Caco-2 (cell line): ENCODE results near the gene CSF2RB. TPM values are rescaled to one million over a fixed set of nuclear protein-coding genes. Genes with fewer than 3 reads are reported as not detected.

Source experiments
- BruUV-seq: library from RNA; stranded (reverse); fragments of 400-500 nt; replicated peaks from 2 replicates; lab custom pipeline; 2021; lab: Mats Ljungman, UMichigan
- CTCF ChIA-PET: fragments of 300-600 bp; sonication (Branson Sonifier 250); formaldehyde crosslinking; loops from one replicate; lab custom pipeline; 2022; ENCODE audit warnings: antibody characterized with exemption; lab: Charles Lee
- POLR2A ChIA-PET: fragments of 300-600 bp; sonication (Branson Sonifier 250); formaldehyde crosslinking; loops from one replicate; lab custom pipeline; 2022; ENCODE audit warnings: antibody characterized with exemption; lab: Charles Lee
- DNase-seq, 2 experiments: peaks; one replicate each; pipeline versions ENCODE4 v3.0.0 to v3.0.0-alpha.2; 2020 to 2022
- H3K27me3 ChIP-seq: replicated peaks from 2 replicates; pipeline ENCODE4 v1.6.0; 2011; ENCODE audit warnings: low read length; ENCODE audit not compliant: control insufficient read depth, insufficient read depth
- H3K36me3 ChIP-seq: 2 replicates; pipeline ENCODE4 v1.5.1; 2011; ENCODE audit warnings: low read length; ENCODE audit not compliant: control insufficient read depth, insufficient read depth
- H3K4me1 ChIP-seq: fragments of 250-450 bp; sonication (Bioruptor Pico); 2 replicates; pipeline ENCODE4 v1.5.1; 2020; ENCODE audit warnings: mild to moderate bottlenecking
- H3K4me3 ChIP-seq: 2 replicates; pipeline ENCODE4 v1.5.1; 2011; ENCODE audit warnings: low read depth, mild to moderate bottlenecking, control low read depth, low read length
- H3K9me3 ChIP-seq: fragments of 250-450 bp; sonication (Bioruptor Pico); 2 replicates; pipeline ENCODE4 v1.5.1; 2020; ENCODE audit warnings: mild to moderate bottlenecking, moderate library complexity
- H3K27ac Mint-ChIP-seq: one replicate; pipeline ENCODE4 v1.8.0; 2022; ENCODE audit warnings: mixed read lengths; ENCODE audit not compliant: unreplicated experiment
- H3K27me3 Mint-ChIP-seq: one replicate; pipeline ENCODE4 v1.8.0; 2022; ENCODE audit warnings: mixed read lengths; ENCODE audit not compliant: insufficient read depth, unreplicated experiment
- H3K36me3 Mint-ChIP-seq: one replicate; pipeline ENCODE4 v1.8.0; 2022; ENCODE audit warnings: mild to moderate bottlenecking, mixed read lengths; ENCODE audit not compliant: insufficient read depth, unreplicated experiment
- H3K4me1 Mint-ChIP-seq: one replicate; pipeline ENCODE4 v1.8.0; 2022; ENCODE audit warnings: low read depth, mixed read lengths; ENCODE audit not compliant: unreplicated experiment
- H3K4me3 Mint-ChIP-seq: one replicate; pipeline ENCODE4 v1.8.0; 2022; ENCODE audit warnings: mild to moderate bottlenecking, moderate library complexity, mixed read lengths; ENCODE audit not compliant: unreplicated experiment
- H3K9me3 Mint-ChIP-seq: one replicate; pipeline ENCODE4 v1.8.0; 2022; ENCODE audit warnings: mixed read lengths; ENCODE audit not compliant: unreplicated experiment
- CTCF ChIP-seq, 2 experiments: fragments of 200-600 bp in 1 of 2; IDR thresholded peaks; 1 replicate in 1 of 2; 2 replicates in 1 of 2; pipeline versions ENCODE4 v1.5.1 to v1.8.0; 2011 to 2022; ENCODE audit warnings: antibody characterized with exemption in 1 of 2, control low read depth in 1 of 2, inconsistent platforms in 1 of 2, low read depth in 1 of 2, low read length in 1 of 2, mild to moderate bottlenecking in 1 of 2, moderate library complexity in 1 of 2; ENCODE audit not compliant: insufficient read depth in 1 of 2, severe bottlenecking in 1 of 2, unreplicated experiment in 1 of 2
- intact Hi-C: fragments of 100-400 bp; cut with micrococcal nuclease; formaldehyde crosslinking; loops from one replicate; pipeline ENCODE4 v1.10.0; 2022; ENCODE audit not compliant: unreplicated experiment
- total RNA-seq: library from RNA; stranded (reverse); gene quantifications from 2 replicates; pipeline ENCODE4 v1.2.3, GENCODE V29; 2022

Gene CSF2RB
- total RNA-seq, 1 experiment from 2014 or later: not detected

GRCh38 chr22:36865346-36865745 lies 48.1 kb upstream of the CSF2RB start:
- no peaks in the 10 kb centered on the region for H3K27me3 ChIP-seq
- Mint-ChIP-seq H3K9me3 (no peaks in the 10 kb centered on the region), H3K4me1 (no peaks in the 10 kb centered on the region), H3K36me3 (no peaks in the 10 kb centered on the region), H3K27ac (no peak overlapping the region), H3K27me3 (peaks cover 17% of the 10 kb centered on the region), H3K4me3 (no peak overlapping the region)
- CTCF ChIA-PET: no interaction called here
- H3K4me1 ChIP-seq: no peaks in the 10 kb centered on the region
- DNase-seq: peak; percentile 51 to 53
- intact Hi-C loops: loop anchor here (10.0 kb wide), 1 partner anchor 59 kb away; no protein-coding TSS in a partner anchor
- H3K9me3 ChIP-seq: no peaks in the 10 kb centered on the region
- H3K4me3 ChIP-seq: no peak overlapping the region
- no TSS peak for BruUV-seq
- H3K36me3 ChIP-seq: no peaks in the 10 kb centered on the region
- POLR2A ChIA-PET: no interaction called here
- TF ChIP-seq CTCF (IDR thresholded peaks at IDR 0.05; ENCODE audit: insufficient read depth in 1 of 2, low read depth in 1 of 2, low read length in 1 of 2, severe bottlenecking in 1 of 2, unreplicated experiment in 1 of 2): no peak

GRCh38 chr22:36867695-36868094 lies 45.7 kb upstream of the CSF2RB start:
- intact Hi-C loops: loop anchor here (10.0 kb wide), 1 partner anchor 57 kb away; no protein-coding TSS in a partner anchor
- TF ChIP-seq CTCF (IDR thresholded peaks at IDR 0.05; ENCODE audit: insufficient read depth in 1 of 2, low read depth in 1 of 2, low read length in 1 of 2, severe bottlenecking in 1 of 2, unreplicated experiment in 1 of 2): no peak
- no peaks in the 10 kb centered on the region for H3K4me1 Mint-ChIP-seq
- H3K4me1 ChIP-seq: no peaks in the 10 kb centered on the region
- DNase-seq: no peak
- peaks cover 20% of the 10 kb centered on the region for H3K27me3 Mint-ChIP-seq
- peaks cover 9% of the 10 kb centered on the region for H3K9me3 Mint-ChIP-seq
- BruUV-seq: no TSS peak
- no peaks in the 10 kb centered on the region for H3K27me3 ChIP-seq
- POLR2A ChIA-PET: no interaction called here
- no peaks in the 10 kb centered on the region for H3K9me3 ChIP-seq
- H3K36me3 ChIP-seq: no peaks in the 10 kb centered on the region
- no peak overlapping the region for H3K4me3 ChIP-seq
- peaks cover 7% of the 10 kb centered on the region for H3K36me3 Mint-ChIP-seq
- no peak overlapping the region for H3K4me3 Mint-ChIP-seq
- CTCF ChIA-PET: no interaction called here
- H3K27ac Mint-ChIP-seq: no peak overlapping the region

GRCh38 chr22:36868546-36869181 lies 44.8 kb upstream of the CSF2RB start:
- Histone ChIP-seq H3K36me3 (no peaks in the 10 kb centered on the region), H3K27me3 (no peaks in the 10 kb centered on the region), H3K9me3 (no peaks in the 10 kb centered on the region), H3K4me1 (no peaks in the 10 kb centered on the region), H3K4me3 (no peak overlapping the region)
- Mint-ChIP-seq H3K4me3 (no peak overlapping the region), H3K9me3 (peaks cover 17% of the 10 kb centered on the region), H3K36me3 (peaks cover 7% of the 10 kb centered on the region), H3K27me3 (peaks cover 20% of the 10 kb centered on the region), H3K4me1 (no peaks in the 10 kb centered on the region), H3K27ac (no peak overlapping the region)
- CTCF ChIA-PET: no interaction called here
- POLR2A ChIA-PET: no interaction called here
- no TSS peak for BruUV-seq
- TF ChIP-seq CTCF (IDR thresholded peaks at IDR 0.05; ENCODE audit: insufficient read depth in 1 of 2, low read depth in 1 of 2, low read length in 1 of 2, severe bottlenecking in 1 of 2, unreplicated experiment in 1 of 2): no peak
- no peak for DNase-seq
- intact Hi-C loops: loop anchor here (10.0 kb wide), 1 partner anchor 56 kb away; no protein-coding TSS in a partner anchor
